Natural killer cell (primary cell): ENCODE measurements around the gene CTRB2. TPM values are rescaled to one million over a fixed set of nuclear protein-coding genes. Genes with fewer than 3 reads are reported as not detected.

Source experiments
- ATAC-seq, 3 donors: fragments of 150-1000 bp in 2 of 3; fragments of 200-7000 bp in 1 of 3; cut with Tn5 transposase; 1 replicate in 1 of 3; 2 replicates in 2 of 3; pipeline ENCODE4 v1.10.0; 2021; ENCODE audit warnings: mild to moderate bottlenecking in 2 of 3, moderate library complexity in 2 of 3
- DNase-seq, 2 donors: peaks; one replicate each; pipeline versions ENCODE4 v3.0.0 to v3.0.0-alpha.2; 2013 to 2021; ENCODE audit warnings: mixed read lengths in 1 of 2
- H3K27ac ChIP-seq: one replicate; pipeline ENCODE4 v1.5.1; 2013; ENCODE audit warnings: mild to moderate bottlenecking, low read length
- H3K27me3 ChIP-seq: one replicate; pipeline ENCODE4 v1.6.1; 2013; ENCODE audit warnings: low read length; ENCODE audit not compliant: control insufficient read depth, insufficient read depth
- H3K36me3 ChIP-seq: one replicate; pipeline ENCODE4 v1.6.1; 2013; ENCODE audit warnings: low read length; ENCODE audit not compliant: control insufficient read depth, insufficient read depth
- H3K4me1 ChIP-seq: one replicate; pipeline ENCODE4 v1.6.1; 2013; ENCODE audit warnings: low read length; ENCODE audit not compliant: control insufficient read depth, insufficient read depth
- H3K4me3 ChIP-seq: one replicate; pipeline ENCODE4 v1.5.1; 2013; ENCODE audit warnings: low read length
- H3K9me3 ChIP-seq: one replicate; pipeline ENCODE4 v1.6.1; 2013; ENCODE audit warnings: low read length; ENCODE audit not compliant: control insufficient read depth, insufficient read depth
- H3K27ac Mint-ChIP-seq, 2 donors: one replicate each; pipeline ENCODE4 v1.8.0; 2022; ENCODE audit warnings: mild to moderate bottlenecking in 2 of 2, mixed read lengths in 2 of 2, moderate library complexity in 1 of 2
- H3K27me3 Mint-ChIP-seq, 2 donors: one replicate each; pipeline ENCODE4 v1.8.0; 2022; ENCODE audit warnings: low read depth in 2 of 2, mixed read lengths in 2 of 2
- H3K36me3 Mint-ChIP-seq: one replicate; pipeline ENCODE4 v1.8.0; 2022; ENCODE audit warnings: mixed read lengths
- H3K4me1 Mint-ChIP-seq, 2 donors: one replicate each; pipeline ENCODE4 v1.8.0; 2022; ENCODE audit warnings: mixed read lengths in 2 of 2
- H3K4me3 Mint-ChIP-seq: one replicate; pipeline ENCODE4 v1.8.0; 2022; ENCODE audit warnings: mild to moderate bottlenecking, moderate library complexity, mixed read lengths
- H3K9me3 Mint-ChIP-seq, 2 donors: one replicate each; pipeline ENCODE4 v1.8.0; 2022; ENCODE audit warnings: mixed read lengths in 2 of 2
- CTCF ChIP-seq: fragments of 200-600 bp; IDR thresholded peaks from one replicate; pipeline ENCODE4 v1.8.0; 2022; ENCODE audit warnings: antibody characterized with exemption
- WGBS: methylation state at CpG from one replicate; pipeline ENCODE4 v1.1.7; 2013; ENCODE audit warnings: missing lambda C conversion rate; ENCODE audit not compliant: insufficient coverage; 5-methylcytosine and 5-hydroxymethylcytosine counted together
- intact Hi-C: fragments of 100-400 bp; cut with micrococcal nuclease; formaldehyde crosslinking; loops from one replicate; pipeline ENCODE4 v1.14.2; 2022
- total RNA-seq, 4 donors: library from RNA; stranded (reverse); fragments of 120-200 nt in 1 of 4; gene quantifications; one replicate each; pipeline versions ENCODE4 v1.2.3 to v1.2.4, GENCODE V29; 2013 to 2022

Gene CTRB2
- total RNA-seq, 3 donors from 2014 or later (not counting 1 experiment from before 2014, with no cell fraction given): not detected

- no peak for TF ChIP-seq CTCF
- Histone ChIP-seq H3K4me1 (no peaks in the 10 kb centered on the region), H3K27me3 (no peaks in the 10 kb centered on the region), H3K4me3 (no peak overlapping the region), H3K9me3 (no peaks in the 10 kb centered on the region), H3K27ac (no peak overlapping the region), H3K36me3 (no peaks in the 10 kb centered on the region)
- H3K4me3 Mint-ChIP-seq: no peak overlapping the region
- intact Hi-C loops: no loop called here
- no peaks in the 10 kb centered on the region for H3K4me1 Mint-ChIP-seq
- no peak overlapping the region for H3K27ac Mint-ChIP-seq
- DNase-seq: no peak
- no peak for ATAC-seq
- peaks cover 17 to 41% of the 10 kb centered on the region in 2 donors for H3K27me3 Mint-ChIP-seq
- WGBS: 89% methylated on average over 3 of the region's 4 CpGs
- H3K36me3 Mint-ChIP-seq: no peaks in the 10 kb centered on the region
- no peaks in the 10 kb centered on the region for H3K9me3 Mint-ChIP-seq
These were observed 13.7 kb downstream of the CTRB2 start for GRCh38 chr16:75193265-75193650.

- Histone ChIP-seq H3K9me3 (no peaks in the 10 kb centered on the region), H3K4me3 (no peak overlapping the region), H3K36me3 (no peaks in the 10 kb centered on the region), H3K27ac (no peak overlapping the region), H3K27me3 (no peaks in the 10 kb centered on the region), H3K4me1 (no peaks in the 10 kb centered on the region)
- DNase-seq (no peak), ATAC-seq (no peak)
- intact Hi-C loops: no loop called here
- Mint-ChIP-seq H3K4me3 (no peak overlapping the region), H3K4me1 (no peaks in the 10 kb centered on the region), H3K27ac (no peak overlapping the region), H3K9me3 (no peaks in the 10 kb centered on the region), H3K36me3 (no peaks in the 10 kb centered on the region), H3K27me3 (peaks cover 12 to 35% of the 10 kb centered on the region in 2 donors)
- WGBS: 92% methylated on average over 21 of the region's 21 CpGs
- no peak for TF ChIP-seq CTCF
These were observed 14.2 kb downstream of the CTRB2 start for GRCh38 chr16:75192606-75193264.

- H3K36me3 ChIP-seq: no peaks in the 10 kb centered on the region
- H3K27ac Mint-ChIP-seq: no peak overlapping the region
- H3K36me3 Mint-ChIP-seq: no peaks in the 10 kb centered on the region
- no peak overlapping the region for H3K4me3 ChIP-seq
- no peak overlapping the region for H3K4me3 Mint-ChIP-seq
- no peaks in the 10 kb centered on the region for H3K9me3 ChIP-seq
- H3K4me1 Mint-ChIP-seq: no peaks in the 10 kb centered on the region
- ATAC-seq (no peak), DNase-seq (no peak)
- 72% methylated on average over 8 of the region's 8 CpGs for WGBS
- H3K9me3 Mint-ChIP-seq: no peaks in the 10 kb centered on the region
- H3K27me3 Mint-ChIP-seq: peaks cover 8 to 25% of the 10 kb centered on the region in 2 donors
- H3K4me1 ChIP-seq: no peaks in the 10 kb centered on the region
- no peak overlapping the region for H3K27ac ChIP-seq
- no peaks in the 10 kb centered on the region for H3K27me3 ChIP-seq
- no peak for TF ChIP-seq CTCF
- intact Hi-C loops: no loop called here
These were observed 17.2 kb downstream of the CTRB2 start for GRCh38 chr16:75189638-75190245.
